HEK293 (cell line): ENCODE data around the gene NOLC1.

Source experiments
- ZBTB1 ChIP-seq: fragments of 450-650 bp; formaldehyde crosslinking; IDR thresholded peaks from 2 replicates; pipeline ENCODE4 v1.5.1; 2016; ENCODE audit warnings: missing biosample characterization, missing genetic modification characterization
- ZEB2 ChIP-seq: fragments of 450-650 bp; formaldehyde crosslinking; IDR thresholded peaks from 2 replicates; pipeline ENCODE4 v1.5.1; 2016; ENCODE audit warnings: missing biosample characterization, missing genetic modification characterization

DNA sequence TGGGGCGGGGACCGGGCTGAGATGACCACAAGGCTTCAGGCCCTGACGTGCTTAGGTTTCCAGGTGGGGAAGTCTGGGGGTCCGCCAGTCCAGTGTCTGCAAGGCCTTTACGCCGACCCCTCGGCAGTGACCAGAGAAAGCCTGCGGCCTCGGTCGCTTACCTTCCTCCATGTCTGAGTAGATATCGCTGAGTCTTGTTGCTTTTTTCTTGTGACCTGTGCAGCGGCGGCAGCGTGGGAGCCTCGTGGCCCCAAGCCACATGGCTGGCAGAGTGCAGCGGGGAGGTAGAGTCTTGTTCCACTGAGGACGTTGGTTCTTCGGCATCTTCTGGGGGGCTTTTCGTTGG, 329 bp downstream of the NOLC1 start:
- TF ChIP-seq ZBTB1 (tag by site-specific recombination) (0 out of 2 replicates have a peak, but pooled peaks have one; percentile 52), ZEB2 (tag by site-specific recombination) (no peak)
